Epidermal melanocyte (primary cell): ENCODE measurements around the gene SVIP.
A peak's percentile ranks its signal among the peaks of the same experiment; 100 is the strongest.

Experiments
- DNase-seq: peaks from one replicate; pipeline ENCODE4 v3.0.0; 2011; ENCODE audit warnings: low spot score; ENCODE audit not compliant: insufficient read length

Gene SVIP, protein sequence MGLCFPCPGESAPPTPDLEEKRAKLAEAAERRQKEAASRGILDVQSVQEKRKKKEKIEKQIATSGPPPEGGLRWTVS

DNA sequence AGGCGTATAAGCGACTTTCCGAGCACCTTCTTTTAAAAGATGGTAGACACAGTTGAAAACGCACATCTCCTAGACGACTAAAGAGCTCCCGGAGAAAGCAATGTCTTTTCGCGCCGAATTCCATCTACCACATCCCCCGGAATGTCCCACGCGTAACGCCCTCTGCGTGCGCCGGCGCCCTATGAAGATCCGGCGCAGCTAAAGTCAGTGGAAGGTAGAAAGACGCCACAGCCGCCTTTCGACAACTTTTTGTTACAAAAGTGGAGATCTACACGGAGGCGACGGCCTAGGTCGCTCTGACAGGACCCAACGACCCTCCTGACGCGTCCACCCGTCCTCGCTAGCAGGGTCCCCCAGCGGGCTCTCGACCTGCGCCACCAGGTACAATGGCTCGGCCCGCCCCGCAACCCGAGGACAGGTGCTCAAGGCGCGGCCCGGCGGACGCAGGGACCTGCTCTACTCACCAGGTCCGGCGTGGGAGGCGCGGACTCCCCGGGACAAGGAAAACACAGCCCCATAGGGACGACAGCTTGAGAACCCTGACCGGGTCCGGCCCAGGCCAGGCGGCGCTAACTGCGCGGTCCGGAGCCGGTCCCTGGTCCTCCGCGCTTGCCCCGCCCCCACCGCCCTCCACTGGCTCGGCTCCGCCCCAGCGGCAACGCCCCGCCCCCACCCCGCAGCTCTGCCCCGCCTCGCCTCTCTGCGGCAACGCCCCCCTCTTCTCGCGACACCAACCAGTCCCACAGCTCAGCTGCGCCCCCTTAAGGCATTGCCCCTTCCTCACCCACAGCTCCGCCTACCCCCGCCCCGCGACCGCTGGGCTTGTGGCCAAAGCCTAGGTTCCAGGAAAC, at the start of gene SVIP:
Gene SVIP (minus strand): TSS at position 571 of the 851 bp plus-strand sequence. CDS start 53 bp downstream, at position 518.
- peak; percentile 34 for DNase-seq

DNA sequence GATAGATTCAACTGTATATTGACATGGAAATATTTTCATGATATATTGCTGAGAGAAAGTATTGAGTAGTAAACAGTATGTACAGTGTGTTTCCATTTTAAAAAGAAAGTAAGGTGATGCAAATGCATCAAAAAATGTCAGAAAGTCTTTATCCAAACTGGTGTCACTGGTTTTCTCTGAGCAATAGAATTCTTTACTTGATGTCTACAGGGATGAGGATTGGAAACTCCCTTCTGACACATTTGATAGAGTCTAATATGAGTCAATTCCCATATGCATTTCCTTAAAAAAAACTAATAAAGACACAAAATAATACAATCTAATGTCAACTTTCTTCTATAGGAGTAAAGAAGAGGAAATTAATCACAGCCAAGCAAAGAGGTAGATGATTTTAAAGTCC, 49.0 kb upstream of the SVIP start:
- no peak for DNase-seq

DNA sequence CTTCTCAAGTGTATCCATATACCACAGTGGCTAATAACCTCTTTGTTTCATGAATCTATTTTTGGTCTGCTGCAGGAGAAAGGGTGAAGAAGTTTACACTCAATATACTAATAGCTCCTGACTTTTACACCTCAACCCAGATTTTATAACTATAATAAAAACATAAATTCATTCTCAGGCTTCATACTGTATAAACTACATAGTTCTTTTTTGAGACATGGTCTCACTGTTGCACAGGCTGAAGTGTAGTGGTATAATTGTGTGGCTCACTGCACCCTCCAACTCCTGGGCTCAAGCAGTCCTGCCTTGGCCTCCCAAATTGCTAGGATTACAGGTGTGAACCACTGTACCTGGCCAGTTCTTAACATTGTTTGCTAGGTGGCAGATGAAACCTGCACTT, 48.4 kb upstream of the SVIP start:
- DNase-seq: no peak

- peak; percentile 25 for DNase-seq
Observed at GRCh38 chr11:22875869-22876473, 46.4 kb upstream of the SVIP start.

DNA sequence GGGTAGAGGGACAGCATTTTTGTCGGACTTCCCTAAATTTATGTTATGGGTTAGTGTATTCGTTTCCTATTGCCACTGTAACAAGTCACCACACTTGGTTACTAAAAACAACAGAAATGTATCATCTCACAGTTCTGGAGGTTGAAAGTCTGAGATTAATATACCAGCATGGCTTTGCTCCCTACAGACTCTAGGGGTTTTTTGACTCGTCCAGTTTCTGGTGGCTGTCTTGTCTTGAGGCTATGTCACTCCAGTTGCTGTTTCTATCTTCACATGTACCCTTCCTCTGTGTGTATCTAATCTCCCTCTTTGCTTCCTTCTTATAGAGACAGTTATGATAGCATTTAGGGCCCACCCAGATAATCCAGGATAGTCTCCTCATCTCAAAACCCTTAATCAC, 39.7 kb upstream of the SVIP start:
- no peak for DNase-seq

- no peak for DNase-seq
Observed at GRCh38 chr11:22860241-22860640, 30.6 kb upstream of the SVIP start, which contains the start of gene CCDC179. CCDC179 (minus strand) TSS chr11:22860474; CDS start chr11:22860421, 53 bp downstream.

- no peak for DNase-seq
Observed at GRCh38 chr11:22859756-22860155, 30.2 kb upstream of the SVIP start.

DNA sequence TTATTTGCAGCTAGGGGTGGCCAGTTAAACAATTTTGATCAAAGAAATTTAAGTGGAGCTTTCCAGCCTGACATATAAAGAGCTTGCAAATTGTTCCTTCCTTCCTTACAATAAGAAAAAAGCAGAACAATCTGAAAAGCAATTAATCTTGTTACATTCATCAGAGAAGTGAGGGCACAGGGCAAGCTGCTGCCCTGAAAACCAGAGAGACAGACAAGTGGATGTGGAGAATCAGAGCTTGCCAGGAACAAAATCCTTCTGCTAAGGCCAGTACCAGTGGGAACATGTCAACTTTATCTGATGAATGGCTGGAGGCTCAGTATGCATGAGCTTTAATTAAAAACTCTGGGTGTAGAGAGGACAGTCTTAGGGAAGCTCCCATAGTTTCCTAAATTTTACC, 21.9 kb upstream of the SVIP start:
- no peak for DNase-seq

DNA sequence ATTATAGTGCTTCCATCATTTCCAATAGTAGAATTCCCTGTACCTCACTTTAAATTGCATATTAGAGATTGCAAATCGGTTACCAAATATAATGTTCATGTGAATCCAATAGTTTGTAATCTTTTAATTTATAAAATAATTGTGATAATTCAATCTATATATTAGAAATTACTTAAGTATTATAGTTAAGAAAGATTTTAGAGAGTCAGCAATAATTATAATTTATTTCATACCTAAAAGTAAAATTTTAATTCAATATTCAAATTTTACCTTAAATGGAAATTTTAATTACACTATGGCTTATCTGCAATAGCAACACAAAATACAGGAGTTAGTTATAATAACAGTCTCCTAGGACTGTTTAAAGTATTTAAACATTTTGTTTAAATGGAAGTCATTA, 17.1 kb upstream of the SVIP start:
- no peak for DNase-seq

DNA sequence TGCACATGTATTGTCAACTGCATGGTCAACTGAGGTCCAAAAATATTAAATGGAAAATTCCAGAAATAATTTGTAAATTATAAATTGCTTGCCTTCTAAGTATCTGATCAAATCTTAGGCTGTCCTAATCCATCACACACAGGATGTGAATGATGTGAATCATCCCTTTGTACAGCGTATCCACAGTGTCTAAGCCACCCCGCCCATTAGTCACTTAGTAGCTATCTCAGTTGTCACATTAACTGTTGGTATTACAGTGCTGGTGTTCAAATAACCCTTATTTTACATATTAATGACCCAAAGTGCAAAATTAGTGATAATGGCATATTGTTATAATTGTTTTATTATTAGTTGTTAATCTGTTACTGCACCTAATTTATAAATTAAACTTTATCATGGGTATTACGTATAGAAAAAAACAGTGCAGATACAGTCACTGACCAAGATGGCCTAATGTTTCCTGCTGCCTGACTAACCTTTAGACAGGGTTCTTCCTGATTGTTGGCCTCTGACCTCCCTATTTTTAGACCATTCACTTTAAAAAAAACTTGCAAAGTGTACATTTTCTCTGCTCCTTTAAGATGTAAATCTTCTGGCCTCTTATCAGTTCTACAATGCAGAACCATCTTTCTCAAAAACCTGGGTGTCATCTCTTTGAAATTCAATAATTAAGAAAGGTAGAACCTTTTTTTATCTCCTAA, 2.9 kb upstream of the SVIP start:
- DNase-seq: no peak

GRCh38 chr11:22830082-22830414, 447 bp upstream of the SVIP start:
- DNase-seq: no peak

- no peak for DNase-seq
Observed at GRCh38 chr11:22828373-22828772, 1.2 kb downstream of the SVIP start.

DNA sequence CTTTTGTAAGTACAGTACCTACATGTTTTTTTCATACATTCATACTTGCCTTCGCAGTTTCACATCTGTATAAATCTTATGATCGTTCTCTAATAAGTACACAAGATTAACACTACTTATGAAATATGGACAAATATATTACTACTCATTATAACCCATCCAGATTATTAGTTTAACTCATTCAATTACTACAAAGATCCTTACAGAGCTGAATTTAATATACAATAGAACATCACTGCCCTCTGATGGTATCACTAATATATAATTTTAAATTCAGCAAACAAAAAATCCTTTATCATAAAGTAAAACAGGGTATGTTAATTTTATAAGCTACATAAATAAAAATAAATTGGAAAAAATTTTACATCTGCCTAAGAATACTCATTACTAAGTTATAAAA, 7.4 kb downstream of the SVIP start:
- no peak for DNase-seq

DNA sequence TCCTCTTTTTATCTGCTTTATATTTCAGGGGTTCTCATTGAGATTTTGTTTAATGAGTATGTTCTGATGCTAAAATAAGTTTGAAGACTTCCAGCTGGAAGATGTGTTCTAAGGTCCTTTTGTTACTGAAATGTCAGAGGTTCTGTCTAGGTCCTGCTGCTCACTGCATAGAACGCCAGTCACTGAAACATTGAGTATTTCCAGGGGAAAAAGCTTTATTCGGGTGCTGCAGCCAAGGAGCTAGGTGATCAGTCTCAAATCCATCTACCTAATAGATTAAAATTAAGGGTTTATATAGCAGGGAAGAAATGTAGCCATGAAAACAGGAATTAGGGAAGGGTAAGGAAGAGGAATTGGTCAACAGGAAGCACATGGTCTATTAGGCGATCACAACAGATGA, 19.7 kb downstream of the SVIP start:
- no peak for DNase-seq

GRCh38 chr11:22808571-22809197, 20.9 kb downstream of the SVIP start:
- DNase-seq: no peak

DNA sequence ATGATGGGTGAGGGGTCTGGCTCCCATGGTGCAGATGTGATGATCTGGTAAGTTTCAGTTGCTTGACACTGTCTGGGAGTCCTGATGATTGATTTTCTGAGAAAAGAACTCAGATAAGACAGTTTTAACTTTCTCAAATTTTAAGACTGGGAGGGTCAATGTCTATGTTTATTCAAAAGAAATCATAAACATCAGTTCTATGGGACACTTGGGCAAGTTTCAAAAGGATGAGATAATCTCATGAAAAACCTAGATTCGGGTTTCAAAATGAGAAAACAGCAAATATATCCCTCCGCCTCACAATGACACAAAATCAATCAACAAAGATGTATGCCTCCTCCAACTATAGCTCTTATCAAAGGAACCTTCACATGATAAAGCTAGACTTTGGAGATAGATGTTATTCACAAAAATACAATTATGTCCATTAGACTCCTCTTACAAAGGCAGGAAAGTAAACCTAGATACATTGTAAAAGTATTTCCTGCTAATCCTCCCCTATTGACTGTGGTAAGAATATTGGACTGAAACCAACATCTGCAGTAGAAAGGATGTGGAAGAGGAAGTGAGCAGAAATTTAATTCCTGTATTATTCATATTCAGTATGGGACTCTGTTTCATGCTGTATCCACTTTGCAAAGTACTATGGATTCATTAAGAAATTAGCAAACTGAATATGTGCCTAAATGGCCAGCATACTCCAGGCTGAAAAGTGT, 21.6 kb downstream of the SVIP start:
- DNase-seq: no peak

DNA sequence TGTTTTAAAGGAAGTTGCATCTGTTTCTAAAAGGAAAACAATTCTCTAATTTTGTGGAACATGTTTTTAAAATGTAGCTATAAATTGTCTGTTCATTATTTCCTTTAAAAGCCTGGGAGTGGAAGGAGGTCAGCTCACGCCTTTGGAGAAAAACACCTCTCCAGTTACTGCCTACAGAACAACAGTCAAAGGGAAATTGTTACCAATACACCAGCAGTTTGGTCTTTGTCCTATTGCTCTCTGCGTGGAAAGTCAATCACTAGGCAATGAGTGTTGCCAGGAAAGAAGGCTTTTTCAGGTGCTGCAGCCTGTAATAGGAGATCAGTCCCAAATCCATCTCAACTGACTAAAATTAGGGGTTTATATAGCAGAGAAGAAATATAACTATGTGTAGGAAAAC, 22.2 kb downstream of the SVIP start:
- DNase-seq: no peak

GRCh38 chr11:22802861-22803260, 26.7 kb downstream of the SVIP start:
- DNase-seq: no peak

DNA sequence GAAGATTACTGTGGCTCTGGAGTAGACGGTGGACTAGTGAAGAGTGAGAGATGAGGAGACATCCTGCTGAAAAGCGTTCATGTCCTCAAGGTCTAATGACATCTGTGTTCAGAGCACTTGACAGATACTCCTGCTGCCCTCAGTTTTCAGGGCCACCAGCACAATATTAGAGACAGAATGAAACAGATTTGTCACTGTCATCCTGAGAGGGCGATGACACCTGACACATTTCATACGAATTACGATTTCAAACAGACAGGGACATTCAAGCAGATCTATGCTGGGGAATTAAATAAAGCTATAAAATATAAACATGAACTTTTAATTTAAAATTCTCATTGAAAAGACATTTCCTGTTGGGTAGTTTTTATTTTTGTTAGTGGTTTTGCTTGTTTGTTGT, 29.1 kb downstream of the SVIP start:
- no peak for DNase-seq

- DNase-seq: no peak
Observed at GRCh38 chr11:22798901-22799300, 30.7 kb downstream of the SVIP start.

DNA sequence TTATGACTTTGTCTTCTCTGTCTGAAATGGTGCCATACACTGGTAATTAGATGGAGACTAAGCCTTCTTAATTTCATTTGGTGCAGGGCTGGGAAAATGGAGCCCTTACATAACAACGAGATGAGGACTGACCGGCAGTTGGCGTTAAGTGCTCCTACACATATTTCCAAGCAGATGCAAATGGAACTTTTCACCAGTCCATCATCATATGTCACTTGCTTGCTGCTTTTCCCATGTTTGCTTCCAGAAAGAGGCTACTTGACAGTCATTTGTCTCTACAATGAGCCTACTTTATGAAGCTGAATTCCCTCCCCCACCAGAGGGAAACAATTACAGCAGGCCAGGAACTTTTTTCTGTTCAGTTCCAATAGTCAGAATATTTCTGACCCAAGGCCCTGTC, 32.6 kb downstream of the SVIP start:
- DNase-seq: no peak
